H1 (cell line): ENCODE data around the gene IL32. TPM values are rescaled to one million over a fixed set of nuclear protein-coding genes. Genes with fewer than 3 reads are reported as not detected.

Experiments used
- CTCF ChIA-PET: fragments of 300-600 bp; sonication (Branson Sonifier 250); formaldehyde crosslinking; loops from one replicate; lab custom pipeline; 2021; ENCODE audit not compliant: partially characterized antibody; lab: Charles Lee
- POLR2A ChIA-PET: fragments of 300-600 bp; sonication (Branson Sonifier 250); formaldehyde crosslinking; loops from one replicate; lab custom pipeline; 2021; ENCODE audit warnings: inconsistent platforms; ENCODE audit not compliant: partially characterized antibody; lab: Charles Lee
- DNase-seq, 2 experiments: peaks; one replicate each; pipeline versions ENCODE4 v3.0.0 to v3.0.0-alpha.2; 2010 to 2022; ENCODE audit warnings: low spot score in 2 of 2, low read depth in 1 of 2, mixed read lengths in 1 of 2
- FAIRE-seq: peaks from 2 replicates; lab custom pipeline; 2011; peaks lifted over from hg19 to GRCh38; lab: Jason Lieb, UNC
- H2AFZ ChIP-seq: 2 replicates; pipeline ENCODE4 v1.8.1; 2012; ENCODE audit warnings: low read length, inconsistent platforms
- H2AK5ac ChIP-seq: 2 replicates; pipeline ENCODE4 v1.6.1; 2013; ENCODE audit warnings: low read depth, low read length
- H2BK120ac ChIP-seq: replicated peaks from 2 replicates; pipeline ENCODE3; 2013; ENCODE audit warnings: low read depth, low read length, inconsistent platforms
- H2BK12ac ChIP-seq: 2 replicates; pipeline ENCODE4 v1.6.1; 2013; ENCODE audit warnings: low read depth, low read length
- H2BK15ac ChIP-seq: 2 replicates; pipeline ENCODE4 v1.6.1; 2013; ENCODE audit warnings: low read length
- H2BK20ac ChIP-seq: 2 replicates; pipeline ENCODE4 v1.6.1; 2013; ENCODE audit warnings: low read length
- H2BK5ac ChIP-seq: 2 replicates; pipeline ENCODE4 v1.6.1; 2013; ENCODE audit warnings: low read depth, low read length
- H3K14ac ChIP-seq: 2 replicates; pipeline ENCODE4 v1.6.1; 2013; ENCODE audit warnings: inconsistent platforms; ENCODE audit not compliant: insufficient read length
- H3K18ac ChIP-seq: 2 replicates; pipeline ENCODE4 v1.6.1; 2013; ENCODE audit warnings: low read length; ENCODE audit errors: extremely low read depth
- H3K23ac ChIP-seq: 2 replicates; pipeline ENCODE4 v1.6.1; 2013; ENCODE audit warnings: inconsistent platforms; ENCODE audit not compliant: insufficient read length
- H3K23me2 ChIP-seq: 2 replicates; pipeline ENCODE4 v1.6.1; 2013; ENCODE audit warnings: low read depth, low read length
- H3K27ac ChIP-seq: 2 replicates; pipeline ENCODE4 v1.6.1; 2011; ENCODE audit warnings: low read depth, low read length, inconsistent platforms
- H3K27me3 ChIP-seq, 4 experiments: replicated peaks in 1 of 4; 1 replicate in 1 of 4; 2 replicates in 3 of 4; pipeline versions ENCODE4 v1.6.1 to v1.8.1; 2011 to 2013; ENCODE audit warnings: low read length in 3 of 4, mild to moderate bottlenecking in 3 of 4, inconsistent platforms in 2 of 4, mixed read lengths in 2 of 4, moderate library complexity in 1 of 4; ENCODE audit not compliant: control insufficient read depth in 3 of 4, insufficient read depth in 3 of 4; ENCODE audit errors: extremely low read depth in 1 of 4
- H3K36me3 ChIP-seq, 4 experiments: 2 replicates each; pipeline versions ENCODE4 v1.6.1 to v1.8.1; 2011 to 2013; ENCODE audit warnings: mild to moderate bottlenecking in 4 of 4, low read length in 3 of 4, moderate library complexity in 2 of 4, control low read depth in 1 of 4, inconsistent platforms in 1 of 4; ENCODE audit not compliant: insufficient read depth in 4 of 4, control insufficient read depth in 2 of 4
- H3K4ac ChIP-seq: replicated peaks from 2 replicates; pipeline ENCODE3; 2013; ENCODE audit warnings: low read length, low read depth, mixed read lengths, inconsistent platforms; ENCODE audit not compliant: insufficient read length
- H3K4me1 ChIP-seq, 4 experiments: replicated peaks in 1 of 4; 1 replicate in 1 of 4; 2 replicates in 3 of 4; pipeline versions ENCODE4 v1.6.1 to v1.8.1; 2011 to 2013; ENCODE audit warnings: low read length in 3 of 4, inconsistent platforms in 2 of 4, mixed read lengths in 1 of 4; ENCODE audit not compliant: insufficient read depth in 4 of 4, control insufficient read depth in 3 of 4
- H3K4me2 ChIP-seq, 2 experiments: 2 replicates each; pipeline versions ENCODE4 v1.6.1 to v1.8.1; 2011 to 2013; ENCODE audit warnings: low read depth in 2 of 2, low read length in 2 of 2, control low read depth in 1 of 2, inconsistent platforms in 1 of 2, mild to moderate bottlenecking in 1 of 2; ENCODE audit not compliant: insufficient read depth in 1 of 2
- H3K4me3 ChIP-seq, 4 experiments: fragments of 200-600, 300-600 bp in 1 of 4; sonication (generic), shearing (Covaris generic), sonication (Bioruptor Twin) in 1 of 4; 2 replicates each; pipeline versions ENCODE4 v1.5.1 to v1.8.1; 2011 to 2016; ENCODE audit warnings: low read length in 4 of 4, low read depth in 3 of 4, control low read depth in 2 of 4, inconsistent platforms in 2 of 4, mild to moderate bottlenecking in 2 of 4, mixed read lengths in 1 of 4, moderate library complexity in 1 of 4; ENCODE audit not compliant: insufficient read depth in 2 of 4; ENCODE audit errors: extremely low read depth in 1 of 4
- H3K56ac ChIP-seq: replicated peaks from 2 replicates; pipeline ENCODE3; 2013; ENCODE audit warnings: low read depth, mild to moderate bottlenecking, mixed read lengths, low read length, inconsistent platforms; ENCODE audit not compliant: insufficient read length
- H3K79me1 ChIP-seq: 2 replicates; pipeline ENCODE4 v1.6.1; 2013; ENCODE audit warnings: low read depth, low read length, control low read depth
- H3K79me2 ChIP-seq, 2 experiments: 2 replicates each; pipeline versions ENCODE4 v1.6.1 to v1.8.1; 2012 to 2013; ENCODE audit warnings: low read length in 2 of 2, mild to moderate bottlenecking in 2 of 2, inconsistent platforms in 1 of 2; ENCODE audit not compliant: insufficient read depth in 2 of 2, control insufficient read depth in 1 of 2
- H3K9ac ChIP-seq, 4 experiments: replicated peaks in 1 of 4; 1 replicate in 1 of 4; 2 replicates in 3 of 4; pipeline versions ENCODE4 v1.6.1 to v1.8.1; 2011 to 2013; ENCODE audit warnings: low read depth in 3 of 4, low read length in 3 of 4, control low read depth in 2 of 4, mild to moderate bottlenecking in 2 of 4, moderate library complexity in 2 of 4, inconsistent platforms in 1 of 4; ENCODE audit errors: extremely low read depth in 1 of 4
- H3K9me3 ChIP-seq, 2 experiments: 2 replicates each; pipeline versions ENCODE4 v1.6.1 to v1.8.1; 2012 to 2013; ENCODE audit warnings: mild to moderate bottlenecking in 2 of 2, moderate library complexity in 2 of 2, control low read depth in 1 of 2, inconsistent platforms in 1 of 2, low read depth in 1 of 2, low read length in 1 of 2, mixed read lengths in 1 of 2; ENCODE audit not compliant: insufficient read depth in 2 of 2
- H4K20me1 ChIP-seq, 2 experiments: replicated peaks in 1 of 2; 2 replicates each; pipeline versions ENCODE3 to v1.8.1; 2011 to 2013; ENCODE audit warnings: inconsistent platforms in 2 of 2, low read length in 2 of 2, mild to moderate bottlenecking in 1 of 2; ENCODE audit not compliant: insufficient read depth in 2 of 2, control insufficient read depth in 1 of 2
- H4K5ac ChIP-seq: 2 replicates; pipeline ENCODE4 v1.6.1; 2013; ENCODE audit warnings: low read length, low read depth, mixed read lengths, inconsistent platforms; ENCODE audit not compliant: insufficient read length
- H4K8ac ChIP-seq: 2 replicates; pipeline ENCODE4 v1.8.0; 2013; ENCODE audit warnings: mild to moderate bottlenecking, moderate library complexity, low read length, inconsistent platforms; ENCODE audit not compliant: insufficient read depth; ENCODE audit errors: extremely low read depth
- H4K91ac ChIP-seq: replicated peaks from 2 replicates; pipeline ENCODE3; 2013; ENCODE audit warnings: low read length, mixed read lengths, inconsistent platforms; ENCODE audit not compliant: insufficient read length
- CBX5 ChIP-seq: fragments of 300-800, 300-1000 bp; sonication (generic); IDR thresholded peaks from 2 replicates; pipeline ENCODE4 v1.7.1; 2016; ENCODE audit warnings: antibody characterized with exemption, low read length, low read depth
- EGR1 ChIP-seq: IDR thresholded peaks from 2 replicates; pipeline ENCODE4 v1.6.1; 2011; ENCODE audit warnings: low read depth, low read length, borderline replicate concordance
- TAF1 ChIP-seq: IDR thresholded peaks from 2 replicates; pipeline ENCODE4 v1.6.1; 2011; ENCODE audit warnings: mild to moderate bottlenecking, low read depth, low read length
- WGBS, 2 experiments: shearing (Covaris generic) in 1 of 2; methylation state at CpG; one replicate each; pipeline versions ENCODE4 v1.1.6 to v1.1.7; 2013 to 2015; ENCODE audit warnings: low lambda C conversion rate in 2 of 2, mixed read lengths in 2 of 2, inconsistent platforms in 1 of 2, low coverage in 1 of 2, missing lambda C conversion rate in 1 of 2; ENCODE audit not compliant: insufficient replicate concordance in 2 of 2, insufficient coverage in 1 of 2, insufficient read length in 1 of 2; ENCODE audit errors: extremely low coverage in 1 of 2, missing lambda C conversion rate in 1 of 2; 5-methylcytosine and 5-hydroxymethylcytosine counted together
- polyA plus RNA-seq, 7 experiments: library from polyadenylated mRNA; depleted of rRNA in 3 of 7; stranded (reverse) in 5 of 7; unstranded in 2 of 7; fragments of >200 nt in 5 of 7; fragments of 200-250 nt in 2 of 7; gene quantifications; 1 replicate in 5 of 7; 2 replicates in 1 of 7; 4 replicates in 1 of 7; pipeline versions ENCODE4 v1.2.1 to v1.2.3, GENCODE V29; 2011 to 2013; ENCODE audit warnings: missing spikeins in 2 of 7, mixed read lengths in 2 of 7
- total RNA-seq: library from RNA; stranded (reverse); fragmentation: NEBNext Ultra II Directional; extraction: Animal tissue kit (Norgen Biotek cat#: 25700); gene quantifications from 2 replicates; pipeline ENCODE4 v1.2.1, GENCODE V29; 2021
- TF ChIP-seq, protein P1 (sequence below), 3 experiments: IDR thresholded peaks; 1 replicate in 2 of 3; 2 replicates in 1 of 3; pipeline versions ENCODE4 v1.5.1 to v1.6.1; 2011; ENCODE audit warnings: low read length in 3 of 3, mild to moderate bottlenecking in 3 of 3, inconsistent platforms in 2 of 3, low read depth in 1 of 3, moderate library complexity in 1 of 3; ENCODE audit not compliant: insufficient read depth in 1 of 3; ENCODE audit errors: control extremely low read depth in 1 of 3

IL32 gene
- total and polyA plus RNA-seq, 2 of the 8 experiments (the other 6 are each of a cell fraction or from before 2014, with no cell fraction given) = 2.7 to 5.0 TPM

GRCh38 chr16:3027489-3027795, 38.0 kb upstream of the IL32 start:
- 93% methylated on average over 8 of the region's 8 CpGs; no CpG with 5 or more reads in 1 of the 2 experiments for WGBS, 2 experiments
- Histone ChIP-seq H3K4ac (no peak overlapping the region), H3K18ac (no peak overlapping the region), H3K23ac (no peak overlapping the region), H2BK15ac (no peak overlapping the region), H2AK5ac (no peak overlapping the region), H3K4me2 (peak overlapping the region in 1 of 2 experiments; percentile 6; a peak in 1 of 4 replicates), H3K23me2 (peaks cover 12% of the 10 kb centered on the region; the same call in 1 of the 2 replicates), H3K79me2 (no peaks in the 10 kb centered on the region), H2AFZ (no peak overlapping the region), H3K56ac (no peak overlapping the region), H3K27me3 (no peaks in the 10 kb centered on the region), H3K36me3 (peaks cover 0 to 21% (median 9%) of the 10 kb centered on the region in 4 experiments; a peak in 7 of 8 replicates), H3K9ac (no peak overlapping the region), H4K8ac (no peak overlapping the region), H3K4me1 (peaks cover 0 to 19% (median 16%) of the 10 kb centered on the region in 4 experiments; a peak in 6 of 7 replicates), H4K20me1 (peaks cover 10 to 34% of the 10 kb centered on the region in 2 experiments), H3K14ac (no peak overlapping the region), H3K4me3 (no peak overlapping the region), H2BK20ac (no peak overlapping the region), H2BK120ac (no peak overlapping the region), H4K91ac (no peak overlapping the region), H3K27ac (no peak overlapping the region), H3K9me3 (no peaks in the 10 kb centered on the region), H2BK12ac (no peak overlapping the region), H3K79me1 (no peaks in the 10 kb centered on the region), H4K5ac (no peak overlapping the region), H2BK5ac (no peak overlapping the region)
- TF ChIP-seq, protein P1, sequence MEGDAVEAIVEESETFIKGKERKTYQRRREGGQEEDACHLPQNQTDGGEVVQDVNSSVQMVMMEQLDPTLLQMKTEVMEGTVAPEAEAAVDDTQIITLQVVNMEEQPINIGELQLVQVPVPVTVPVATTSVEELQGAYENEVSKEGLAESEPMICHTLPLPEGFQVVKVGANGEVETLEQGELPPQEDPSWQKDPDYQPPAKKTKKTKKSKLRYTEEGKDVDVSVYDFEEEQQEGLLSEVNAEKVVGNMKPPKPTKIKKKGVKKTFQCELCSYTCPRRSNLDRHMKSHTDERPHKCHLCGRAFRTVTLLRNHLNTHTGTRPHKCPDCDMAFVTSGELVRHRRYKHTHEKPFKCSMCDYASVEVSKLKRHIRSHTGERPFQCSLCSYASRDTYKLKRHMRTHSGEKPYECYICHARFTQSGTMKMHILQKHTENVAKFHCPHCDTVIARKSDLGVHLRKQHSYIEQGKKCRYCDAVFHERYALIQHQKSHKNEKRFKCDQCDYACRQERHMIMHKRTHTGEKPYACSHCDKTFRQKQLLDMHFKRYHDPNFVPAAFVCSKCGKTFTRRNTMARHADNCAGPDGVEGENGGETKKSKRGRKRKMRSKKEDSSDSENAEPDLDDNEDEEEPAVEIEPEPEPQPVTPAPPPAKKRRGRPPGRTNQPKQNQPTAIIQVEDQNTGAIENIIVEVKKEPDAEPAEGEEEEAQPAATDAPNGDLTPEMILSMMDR (IDR thresholded peaks at IDR 0.05; ENCODE audit: control extremely low read depth in 1 of 3, insufficient read depth in 1 of 3, low read depth in 1 of 3, low read length in 3 of 3) = no peak
- TF ChIP-seq TAF1 (no peak), EGR1 (no peak), CBX5 (no peak)
- FAIRE-seq (no peak), DNase-seq (no peak)
- CTCF ChIA-PET = interaction anchor here (0.7 to 23.8 kb wide), 21 partner anchors 8 to 131 kb away, joined by 3 to 639 read pairs (median 4); partner anchors contain the start of genes CLDN6, CLDN9, HCFC1R1 and THOC6
- POLR2A ChIA-PET = interaction anchor here (1.0 to 35.7 kb wide), 14 partner anchors 2 to 107 kb away, joined by 3 to 1808 read pairs (median 8); partner anchors contain the start of genes BICDL2, CLDN6, CLDN9 and HCFC1R1
